NB4 (cell line): Measurements from ENCODE around the gene LRTM2.

Experiments used
- DNase-seq: peaks from one replicate; pipeline ENCODE4 v3.0.0; 2010; ENCODE audit warnings: low read depth
- H3K4me3 ChIP-seq: one replicate; pipeline ENCODE4 v1.5.1; 2011; ENCODE audit warnings: mild to moderate bottlenecking, low read depth, low read length, moderate library complexity
- MYC ChIP-seq: IDR thresholded peaks from 2 replicates; pipeline ENCODE4 v1.6.1; 2011; ENCODE audit warnings: low read depth, low read length
- POLR2A ChIP-seq: IDR thresholded peaks from 2 replicates; pipeline ENCODE4 v1.6.1; 2011; ENCODE audit warnings: mild to moderate bottlenecking; ENCODE audit not compliant: insufficient read length; ENCODE audit errors: extremely low read depth
- TF ChIP-seq, protein P1 (sequence below): IDR thresholded peaks from 2 replicates; pipeline ENCODE4 v1.6.1; 2011; ENCODE audit warnings: low read depth, low read length
- TF ChIP-seq, protein P2 (sequence below): IDR thresholded peaks from one replicate; pipeline ENCODE4 v1.5.1; 2012; ENCODE audit warnings: low read depth, low read length

The LRTM2 gene

DNA sequence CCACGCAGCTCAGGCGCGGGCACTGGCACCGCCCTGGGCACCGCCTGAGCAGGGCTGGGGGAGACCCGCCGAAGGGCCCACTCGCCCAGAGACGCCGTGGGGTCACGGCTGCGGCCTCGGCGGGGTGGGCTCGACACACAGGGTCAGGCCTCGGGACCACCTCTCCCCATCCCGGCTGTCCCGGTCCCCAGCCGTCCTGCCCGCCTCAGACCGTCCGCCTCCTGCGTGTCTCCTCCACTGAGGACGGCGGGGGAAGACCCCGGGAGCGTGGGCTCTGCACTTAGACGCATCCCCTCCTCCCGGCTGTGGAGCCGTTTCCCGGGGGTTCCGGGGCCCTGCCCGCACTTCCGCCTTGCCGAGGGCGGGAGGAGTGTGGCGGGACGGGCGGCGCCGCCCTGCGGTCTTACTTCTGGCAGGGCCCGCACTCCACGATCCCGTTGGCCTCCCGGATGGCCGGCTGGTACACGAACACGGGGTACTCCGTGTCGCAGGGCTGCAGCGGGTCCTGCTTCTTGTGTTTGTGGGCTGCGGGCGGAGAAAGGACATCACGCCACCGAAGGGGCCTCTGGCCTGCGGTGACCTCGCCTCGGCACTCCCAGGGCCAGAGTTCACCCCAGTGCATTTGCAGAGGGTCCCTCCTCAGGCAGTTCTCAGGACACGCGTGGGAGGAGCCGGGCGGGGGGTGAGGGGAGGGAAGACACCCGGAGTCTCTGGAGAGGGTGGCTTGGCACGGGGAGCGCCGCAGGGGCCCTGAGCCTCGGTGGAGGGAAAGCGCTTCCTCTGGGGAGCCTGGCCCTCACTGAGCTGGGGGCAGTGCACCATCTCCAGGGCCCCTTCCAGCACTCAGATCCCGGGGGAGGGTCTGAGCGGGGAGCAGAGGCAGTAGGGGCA, 23.1 kb upstream of the LRTM2 start:
- TF ChIP-seq, protein P1, sequence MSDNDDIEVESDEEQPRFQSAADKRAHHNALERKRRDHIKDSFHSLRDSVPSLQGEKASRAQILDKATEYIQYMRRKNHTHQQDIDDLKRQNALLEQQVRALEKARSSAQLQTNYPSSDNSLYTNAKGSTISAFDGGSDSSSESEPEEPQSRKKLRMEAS = 0 out of 2 replicates have a peak, but pooled peaks have one; percentile 2
- TF ChIP-seq MYC (no peak), POLR2A (peak; percentile 32)
- TF ChIP-seq, protein P2, sequence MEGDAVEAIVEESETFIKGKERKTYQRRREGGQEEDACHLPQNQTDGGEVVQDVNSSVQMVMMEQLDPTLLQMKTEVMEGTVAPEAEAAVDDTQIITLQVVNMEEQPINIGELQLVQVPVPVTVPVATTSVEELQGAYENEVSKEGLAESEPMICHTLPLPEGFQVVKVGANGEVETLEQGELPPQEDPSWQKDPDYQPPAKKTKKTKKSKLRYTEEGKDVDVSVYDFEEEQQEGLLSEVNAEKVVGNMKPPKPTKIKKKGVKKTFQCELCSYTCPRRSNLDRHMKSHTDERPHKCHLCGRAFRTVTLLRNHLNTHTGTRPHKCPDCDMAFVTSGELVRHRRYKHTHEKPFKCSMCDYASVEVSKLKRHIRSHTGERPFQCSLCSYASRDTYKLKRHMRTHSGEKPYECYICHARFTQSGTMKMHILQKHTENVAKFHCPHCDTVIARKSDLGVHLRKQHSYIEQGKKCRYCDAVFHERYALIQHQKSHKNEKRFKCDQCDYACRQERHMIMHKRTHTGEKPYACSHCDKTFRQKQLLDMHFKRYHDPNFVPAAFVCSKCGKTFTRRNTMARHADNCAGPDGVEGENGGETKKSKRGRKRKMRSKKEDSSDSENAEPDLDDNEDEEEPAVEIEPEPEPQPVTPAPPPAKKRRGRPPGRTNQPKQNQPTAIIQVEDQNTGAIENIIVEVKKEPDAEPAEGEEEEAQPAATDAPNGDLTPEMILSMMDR = no peak
- peak overlapping the region; percentile 68 for H3K4me3 ChIP-seq
- DNase-seq = peak; percentile 86

- TF ChIP-seq, protein P1 = no peak
- no peak for TF ChIP-seq POLR2A
- TF ChIP-seq MYC = no peak
- TF ChIP-seq, protein P2 = no peak
- no peak overlapping the region for H3K4me3 ChIP-seq
Measured at GRCh38 chr12:1797991-1798640, 22.2 kb upstream of the LRTM2 start.

GRCh38 chr12:1798641-1799020, 21.7 kb upstream of the LRTM2 start:
- DNase-seq = no peak
- no peak for TF ChIP-seq MYC
- TF ChIP-seq, protein P2 = no peak
- TF ChIP-seq POLR2A = no peak
- TF ChIP-seq, protein P1 = no peak
- H3K4me3 ChIP-seq = no peak overlapping the region

More at GRCh38 chr12:1797991-1798640, 22.2 kb upstream of the LRTM2 start:
- DNase-seq = no peak

GRCh38 chr12:1799051-1799881, 21.1 kb upstream of the LRTM2 start:
- TF ChIP-seq, protein P2 = no peak
- TF ChIP-seq POLR2A (no peak), MYC (no peak)
- TF ChIP-seq, protein P1 = no peak
- H3K4me3 ChIP-seq = no peak overlapping the region
- DNase-seq = no peak

DNA sequence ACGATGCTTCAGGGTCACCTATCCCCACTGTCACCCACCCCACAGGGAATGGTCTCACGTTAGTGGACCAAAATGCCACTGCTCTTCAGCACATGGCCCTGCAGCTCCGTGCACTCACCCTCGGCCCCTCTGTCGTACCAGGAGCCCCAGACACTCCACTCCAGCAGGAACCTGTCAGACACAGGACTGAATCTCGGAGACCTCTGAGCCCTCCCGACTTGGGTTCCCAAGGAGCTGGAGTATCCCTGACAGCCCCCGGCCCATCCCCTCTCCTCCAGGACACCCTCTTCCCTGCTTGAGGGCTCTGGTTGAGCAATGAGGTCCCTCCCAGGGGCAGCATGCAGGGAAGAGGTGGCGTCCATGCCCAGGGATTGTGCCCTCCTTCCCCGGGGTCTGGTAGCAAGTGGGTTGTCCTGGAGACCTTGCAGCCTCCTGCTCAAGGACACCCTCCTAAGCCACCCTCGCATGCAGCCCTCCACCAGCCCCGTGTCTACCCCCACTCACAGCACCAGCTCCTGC, 20.4 kb upstream of the LRTM2 start:
- no peak for DNase-seq
- no peak overlapping the region for H3K4me3 ChIP-seq
- TF ChIP-seq POLR2A (no peak), MYC (no peak)
- TF ChIP-seq, protein P2 = no peak
